Prostate gland (tissue), 2 donors: ENCODE results near the gene LPXN. TPM values are rescaled to one million over a fixed set of nuclear protein-coding genes. Genes with fewer than 3 reads are reported as not detected.

Experiments
- DNase-seq: peaks from one replicate; pipeline ENCODE4 v3.0.0-alpha.2; 2019; ENCODE audit warnings: low spot score
- H3K27ac ChIP-seq, 2 donors: fragments of 200-600 bp; sonication (generic); 2 replicates each; pipeline ENCODE4 v1.5.1; 2017 to 2019
- H3K27me3 ChIP-seq: fragments of 200-600 bp; sonication (generic); replicated peaks from 2 replicates; pipeline ENCODE4 v1.5.1; 2019; ENCODE audit not compliant: insufficient read depth
- H3K36me3 ChIP-seq, 2 donors: fragments of 200-600 bp; sonication (generic); 1 replicate in 1 of 2; 2 replicates in 1 of 2; pipeline versions ENCODE4 v1.5.1 to v1.8.1; 2017 to 2019
- H3K4me1 ChIP-seq: fragments of 200-600 bp; sonication (generic); replicated peaks from 2 replicates; pipeline ENCODE4 v1.5.1; 2019
- H3K4me3 ChIP-seq, 2 donors: fragments of 200-600 bp; sonication (generic); 2 replicates each; pipeline ENCODE4 v1.5.1; 2017 to 2019
- H3K9me3 ChIP-seq: fragments of 200-600 bp; sonication (generic); 2 replicates; pipeline ENCODE4 v1.5.1; 2017
- POLR2A ChIP-seq: fragments of 450-650 bp; IDR thresholded peaks from one replicate; pipeline ENCODE4 v1.6.1; 2016; ENCODE audit warnings: antibody characterized with exemption, mild to moderate bottlenecking
- POLR2AphosphoS5 ChIP-seq: sonication (generic); formaldehyde crosslinking; IDR thresholded peaks from one replicate; pipeline ENCODE4 v1.6.1; 2017; ENCODE audit warnings: antibody characterized with exemption
- WGBS: methylation state at CpG from one replicate; pipeline ENCODE4 v1.1.5; 2018; 5-methylcytosine and 5-hydroxymethylcytosine counted together
- intact Hi-C: fragments of 100-400 bp; cut with DNase I; formaldehyde crosslinking; loops from one replicate; pipeline ENCODE4 v1.14.2; 2022
- total RNA-seq, 2 donors: library from RNA; depleted of rRNA; stranded (reverse); fragments of >200 nt; gene quantifications; one replicate each; pipeline ENCODE4 v1.1.0, GENCODE V29; 2016
- TF ChIP-seq, protein P1 (sequence below), 4 experiments: fragments of 200-600 bp in 2 of 4; fragments of 450-650 bp in 2 of 4; sonication (generic) in 2 of 4; IDR thresholded peaks; 1 replicate in 3 of 4; 2 replicates in 1 of 4; pipeline ENCODE4 v1.5.1; 2016 to 2019; ENCODE audit warnings: antibody characterized with exemption in 4 of 4, mild to moderate bottlenecking in 2 of 4, moderate library complexity in 2 of 4

The LPXN gene
- total RNA-seq, 2 donors from 2014 or later = 5.4 to 9.4 TPM

GRCh38 chr11:58502004-58502403 lies 73.7 kb downstream of the LPXN start:
- H3K4me1 ChIP-seq = no peaks in the 10 kb centered on the region
- no peak overlapping the region for H3K27ac ChIP-seq
- no peaks in the 10 kb centered on the region for H3K9me3 ChIP-seq
- intact Hi-C loops = no loop called here
- H3K36me3 ChIP-seq = no peaks in the 10 kb centered on the region
- H3K27me3 ChIP-seq = no peaks in the 10 kb centered on the region
- H3K4me3 ChIP-seq = no peak overlapping the region
- DNase-seq = no peak
- TF ChIP-seq POLR2A (no peak), POLR2AphosphoS5 (no peak)
- TF ChIP-seq, protein P1, sequence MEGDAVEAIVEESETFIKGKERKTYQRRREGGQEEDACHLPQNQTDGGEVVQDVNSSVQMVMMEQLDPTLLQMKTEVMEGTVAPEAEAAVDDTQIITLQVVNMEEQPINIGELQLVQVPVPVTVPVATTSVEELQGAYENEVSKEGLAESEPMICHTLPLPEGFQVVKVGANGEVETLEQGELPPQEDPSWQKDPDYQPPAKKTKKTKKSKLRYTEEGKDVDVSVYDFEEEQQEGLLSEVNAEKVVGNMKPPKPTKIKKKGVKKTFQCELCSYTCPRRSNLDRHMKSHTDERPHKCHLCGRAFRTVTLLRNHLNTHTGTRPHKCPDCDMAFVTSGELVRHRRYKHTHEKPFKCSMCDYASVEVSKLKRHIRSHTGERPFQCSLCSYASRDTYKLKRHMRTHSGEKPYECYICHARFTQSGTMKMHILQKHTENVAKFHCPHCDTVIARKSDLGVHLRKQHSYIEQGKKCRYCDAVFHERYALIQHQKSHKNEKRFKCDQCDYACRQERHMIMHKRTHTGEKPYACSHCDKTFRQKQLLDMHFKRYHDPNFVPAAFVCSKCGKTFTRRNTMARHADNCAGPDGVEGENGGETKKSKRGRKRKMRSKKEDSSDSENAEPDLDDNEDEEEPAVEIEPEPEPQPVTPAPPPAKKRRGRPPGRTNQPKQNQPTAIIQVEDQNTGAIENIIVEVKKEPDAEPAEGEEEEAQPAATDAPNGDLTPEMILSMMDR (IDR thresholded peaks at IDR 0.05) = no peak

- no peaks in the 10 kb centered on the region for H3K27me3 ChIP-seq
- H3K9me3 ChIP-seq = no peaks in the 10 kb centered on the region
- no peak overlapping the region for H3K4me3 ChIP-seq
- H3K36me3 ChIP-seq = no peaks in the 10 kb centered on the region
- no peaks in the 10 kb centered on the region for H3K4me1 ChIP-seq
- 33% methylated on average over 2 of the region's 2 CpGs for WGBS
- no peak overlapping the region for H3K27ac ChIP-seq
- intact Hi-C loops = no loop called here
- no peak for DNase-seq
- TF ChIP-seq POLR2A = no peak
- TF ChIP-seq POLR2AphosphoS5 = no peak
- TF ChIP-seq, protein P1 (IDR thresholded peaks at IDR 0.05) = no peak
These were observed 77.2 kb downstream of the LPXN start for GRCh38 chr11:58498464-58498863.

- WGBS = 39% methylated on average over 2 of the region's 2 CpGs
- Histone ChIP-seq H3K27me3 (no peaks in the 10 kb centered on the region), H3K9me3 (no peaks in the 10 kb centered on the region), H3K4me3 (no peak overlapping the region), H3K36me3 (no peaks in the 10 kb centered on the region), H3K4me1 (no peaks in the 10 kb centered on the region), H3K27ac (no peak overlapping the region)
- no peak for DNase-seq
- intact Hi-C loops = no loop called here
- no peak for TF ChIP-seq POLR2AphosphoS5
- TF ChIP-seq POLR2A = no peak
- TF ChIP-seq, protein P1 (IDR thresholded peaks at IDR 0.05) = no peak
These were observed 77.7 kb downstream of the LPXN start for GRCh38 chr11:58497951-58498350.

DNA sequence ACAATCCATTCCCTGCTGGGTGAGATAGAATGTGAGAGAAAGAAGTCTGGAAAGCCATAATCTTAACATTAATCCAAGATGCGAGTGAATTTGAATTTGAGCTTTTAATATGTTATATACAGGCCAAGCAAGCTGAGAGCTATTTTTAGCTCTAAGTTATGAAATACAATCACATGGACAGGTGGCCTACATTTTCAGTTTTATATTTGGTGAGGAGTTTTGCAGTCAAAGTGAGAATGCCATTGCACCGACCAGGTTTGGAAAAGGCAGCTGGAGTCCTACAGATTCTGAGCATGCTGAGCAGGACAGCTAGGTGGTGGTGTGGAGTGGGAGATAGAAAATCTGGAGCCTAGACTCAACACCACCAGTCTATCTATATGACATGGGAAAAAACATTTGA lies 79.8 kb downstream of the LPXN start:
- H3K4me1 ChIP-seq = no peaks in the 10 kb centered on the region
- no peaks in the 10 kb centered on the region for H3K36me3 ChIP-seq
- DNase-seq = no peak
- TF ChIP-seq, protein P1 (IDR thresholded peaks at IDR 0.05) = no peak
- TF ChIP-seq POLR2AphosphoS5 = no peak
- TF ChIP-seq POLR2A = no peak
- no peaks in the 10 kb centered on the region for H3K27me3 ChIP-seq
- H3K27ac ChIP-seq = no peak overlapping the region
- intact Hi-C loops = no loop called here
- no peak overlapping the region for H3K4me3 ChIP-seq
- H3K9me3 ChIP-seq = no peaks in the 10 kb centered on the region
- 70% methylated on average over 2 of the region's 2 CpGs for WGBS

DNA sequence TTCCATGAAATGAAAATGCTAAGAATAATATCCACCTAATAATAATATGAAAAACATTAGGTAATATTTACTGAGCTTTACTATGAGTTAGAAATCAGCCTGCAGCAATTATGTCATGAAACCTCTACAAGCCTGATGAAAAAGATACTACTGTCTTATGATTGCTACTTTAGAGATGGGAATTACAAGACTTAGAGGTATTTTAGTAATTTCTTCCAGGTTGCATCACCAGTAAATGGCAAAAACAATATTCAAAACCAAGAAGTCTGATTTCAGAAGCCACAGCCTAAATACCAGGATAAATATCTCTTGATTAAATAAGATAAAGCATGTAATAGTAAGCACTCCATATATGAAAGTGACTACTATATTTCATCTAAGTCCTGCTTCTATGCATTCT lies 81.6 kb downstream of the LPXN start:
- no peaks in the 10 kb centered on the region for H3K36me3 ChIP-seq
- H3K4me1 ChIP-seq = no peaks in the 10 kb centered on the region
- no peak for DNase-seq
- no peaks in the 10 kb centered on the region for H3K27me3 ChIP-seq
- no peak for TF ChIP-seq POLR2AphosphoS5
- no peak for TF ChIP-seq POLR2A
- TF ChIP-seq, protein P1 (IDR thresholded peaks at IDR 0.05) = no peak
- no peak overlapping the region for H3K27ac ChIP-seq
- H3K4me3 ChIP-seq = no peak overlapping the region
- no peaks in the 10 kb centered on the region for H3K9me3 ChIP-seq
- intact Hi-C loops = no loop called here
